ENCODE data around the gene CMTM2. TPM values are rescaled to one million over a fixed set of nuclear protein-coding genes. Genes with fewer than 3 reads are reported as not detected.
"Not testable (repeated sequence)": the region's sequence is repeated elsewhere in the genome, so short reads cannot be mapped to it uniquely, and the experiment has no call there.

The CMTM2 gene
- total RNA-seq, 2 experiments from 2014 or later, result 0.51 TPM; not detected in 1

DNA sequence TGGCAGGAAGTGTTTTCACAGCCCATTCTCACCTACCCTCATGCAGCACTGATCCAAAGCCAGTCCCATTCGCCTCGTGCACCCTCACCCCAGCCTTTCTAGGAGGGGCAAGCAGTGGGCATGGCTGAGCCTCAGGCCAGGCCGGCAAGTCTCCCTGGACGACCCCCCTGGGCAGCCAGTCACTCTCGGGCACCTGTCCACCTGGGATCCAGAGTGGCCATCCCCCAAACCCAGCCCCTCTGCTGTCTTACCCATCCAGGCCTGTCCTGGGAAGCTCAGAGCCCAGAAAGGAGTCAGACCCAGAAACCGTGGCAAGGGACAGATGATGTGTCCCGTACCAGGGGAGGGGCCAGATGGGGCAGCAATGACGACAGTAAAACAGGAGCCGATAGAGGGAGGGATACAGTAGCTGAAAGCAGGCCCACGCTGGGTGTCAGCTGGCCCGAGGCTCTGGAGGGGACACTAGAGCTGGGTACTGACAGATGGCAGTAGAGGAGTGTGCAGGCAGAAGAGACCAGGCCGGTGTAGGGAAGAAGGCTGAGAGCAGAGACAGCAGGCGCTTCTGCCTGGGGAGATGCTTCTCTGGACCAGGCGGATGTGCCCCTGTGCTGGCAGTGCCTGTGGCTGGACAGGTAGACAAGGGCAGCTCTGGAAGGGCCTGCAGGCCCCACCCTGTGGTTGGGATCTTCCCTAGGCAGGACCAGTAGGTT lies 31.0 kb downstream of the CMTM2 start:
- no peak for DNase-seq
- intact Hi-C loops (cut with DNase I, micrococcal nuclease), result no loop called here
- Mint-ChIP-seq H3K4me1 (peaks cover 30% of the 10 kb centered on the region), H3K27me3 (no peaks in the 10 kb centered on the region), H3K4me3 (no peak overlapping the region), H3K9me3 (ENCODE audit: low read depth) (no peaks in the 10 kb centered on the region), H3K27ac (peak overlapping the region; percentile 13), H3K36me3 (ENCODE audit: low read depth) (peaks cover 46% of the 10 kb centered on the region)
- ChIA-PET POLR2A (no interaction called here), CTCF (interaction anchor here (0.5 to 2.5 kb wide), 4 partner anchors 15 to 196 kb away, joined by 3 to 28 read pairs (median 4); no protein-coding TSS in a partner anchor)
- ATAC-seq, result no peak

DNA sequence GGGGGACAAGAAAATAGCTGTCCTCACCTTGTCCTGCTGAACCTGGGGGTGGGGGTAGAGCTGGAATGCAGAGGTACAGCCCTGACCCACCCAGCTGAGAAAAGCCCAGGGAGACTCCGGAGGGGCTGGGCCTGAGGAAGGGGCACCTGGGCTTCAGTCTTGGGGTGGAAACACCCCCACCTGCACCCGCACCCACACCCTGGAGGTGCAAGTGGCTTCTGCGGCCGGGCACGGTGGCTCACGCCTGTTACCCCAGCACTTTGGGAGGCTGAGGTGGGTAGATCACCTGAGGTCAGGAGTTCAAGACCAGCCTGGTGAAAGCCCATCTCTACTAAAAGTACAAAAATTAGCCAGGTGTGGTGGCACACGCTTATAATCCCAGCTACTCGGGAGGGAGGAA lies 32.6 kb downstream of the CMTM2 start:
- CTCF ChIA-PET, result interaction anchor here (1.0 to 1.3 kb wide), 3 partner anchors 49 to 205 kb away, joined by 3 to 4 read pairs (median 4); no protein-coding TSS in a partner anchor
- H3K4me3 Mint-ChIP-seq; DNase-seq; H3K9me3 Mint-ChIP-seq (ENCODE audit: low read depth); ATAC-seq; H3K27me3 Mint-ChIP-seq; H3K27ac Mint-ChIP-seq; POLR2A ChIA-PET; intact Hi-C loops (cut with DNase I, micrococcal nuclease): not testable (repeated sequence)
- Mint-ChIP-seq H3K4me1 (peaks cover 21% of the 10 kb centered on the region), H3K36me3 (ENCODE audit: low read depth) (peaks cover 42% of the 10 kb centered on the region)

DNA sequence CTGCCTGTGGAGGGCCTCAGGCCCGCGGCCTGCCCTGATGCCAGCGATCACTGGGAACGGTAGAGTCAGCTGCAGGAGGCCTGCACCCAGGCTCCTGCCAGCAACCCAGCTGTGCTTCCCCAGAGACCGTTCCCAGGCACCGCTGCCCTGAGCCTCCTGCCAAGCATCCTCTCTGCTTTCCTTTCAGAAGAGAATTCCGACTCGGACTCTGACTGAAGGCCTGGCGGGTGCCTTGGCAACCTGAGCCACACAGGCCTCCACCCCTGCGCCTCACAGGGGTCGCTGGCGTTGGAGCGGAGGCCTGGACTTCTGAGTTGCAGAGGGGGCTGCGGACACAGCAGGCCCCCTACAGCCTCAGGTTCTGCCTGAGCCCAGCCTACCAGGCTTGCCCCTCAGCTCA lies 33.2 kb downstream of the CMTM2 start:
- ATAC-seq (no peak), DNase-seq (no peak)
- peaks cover 42% of the 10 kb centered on the region for H3K36me3 Mint-ChIP-seq (ENCODE audit: low read depth)
- H3K4me3 Mint-ChIP-seq, result no peak overlapping the region
- no peak overlapping the region for H3K27ac Mint-ChIP-seq
- H3K9me3 Mint-ChIP-seq (ENCODE audit: low read depth), result no peaks in the 10 kb centered on the region
- H3K27me3 Mint-ChIP-seq, result no peaks in the 10 kb centered on the region
- POLR2A ChIA-PET, result no interaction called here
- peaks cover 16% of the 10 kb centered on the region for H3K4me1 Mint-ChIP-seq
- CTCF ChIA-PET, result interaction anchor here (1.0 to 1.3 kb wide), 3 partner anchors 49 to 205 kb away, joined by 3 to 4 read pairs (median 4); no protein-coding TSS in a partner anchor
- intact Hi-C loops (cut with DNase I, micrococcal nuclease), result no loop called here

DNA sequence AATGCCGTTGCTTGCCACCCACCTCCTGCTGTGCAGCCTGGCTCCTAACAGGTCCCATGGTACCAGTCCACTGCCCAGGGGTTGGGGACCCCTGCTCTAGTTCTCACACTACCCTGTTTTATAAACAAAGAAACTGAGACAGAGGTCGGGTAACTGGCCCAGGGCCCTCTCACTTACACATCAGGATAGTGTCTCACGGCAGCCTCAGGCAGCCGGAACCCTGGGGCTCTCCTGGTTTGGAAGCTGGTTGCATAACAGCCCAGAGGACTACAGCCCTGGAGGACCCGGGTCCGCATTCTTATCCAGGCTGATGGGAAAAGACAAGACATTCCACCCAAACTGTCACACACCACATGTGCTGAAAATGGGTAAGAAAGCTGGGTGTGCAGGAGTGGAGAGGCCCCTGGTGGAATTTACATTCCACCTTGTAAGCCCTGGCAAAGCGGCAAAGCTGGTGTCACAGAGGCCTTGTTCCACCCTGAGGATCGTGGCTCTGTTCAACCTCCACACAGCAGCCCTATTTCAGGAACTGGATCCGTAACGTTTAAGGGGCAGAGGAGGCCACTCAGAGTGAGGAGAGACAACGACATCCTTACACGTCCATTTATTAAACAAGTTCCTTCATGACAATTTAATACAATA lies 35.0 kb downstream of the CMTM2 start:
- ChIA-PET CTCF (interaction anchor here (1.5 kb wide), 1 partner anchor 207 kb away, joined by 3 read pairs; no protein-coding TSS in a partner anchor), POLR2A (no interaction called here)
- Mint-ChIP-seq H3K4me1 (peaks cover 4% of the 10 kb centered on the region), H3K36me3 (ENCODE audit: low read depth) (peaks cover 28% of the 10 kb centered on the region), H3K27me3 (no peaks in the 10 kb centered on the region), H3K4me3 (no peak overlapping the region), H3K9me3 (ENCODE audit: low read depth) (no peaks in the 10 kb centered on the region), H3K27ac (no peak overlapping the region)
- no peak for DNase-seq
- no peak for ATAC-seq
- intact Hi-C loops (cut with DNase I, micrococcal nuclease), result no loop called here

DNA sequence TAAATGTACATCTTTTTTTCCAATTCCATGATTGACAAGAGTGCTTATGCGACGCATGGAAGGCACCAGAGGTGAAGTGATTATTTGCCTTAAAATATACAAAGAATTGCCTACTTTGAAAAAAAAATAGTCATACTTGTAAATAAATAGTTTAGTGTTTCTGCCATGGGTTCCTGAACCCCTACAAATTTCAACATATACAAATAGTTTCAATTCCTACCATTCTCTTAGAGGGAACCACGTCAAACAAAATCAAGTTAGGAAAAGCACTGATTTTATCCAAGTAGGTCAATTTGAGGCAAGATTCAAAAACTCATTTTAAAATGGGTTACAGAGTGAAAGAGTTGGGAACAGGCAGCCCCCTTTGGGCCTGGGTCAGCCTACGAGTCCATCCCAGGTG lies 36.9 kb downstream of the CMTM2 start:
- Mint-ChIP-seq H3K4me3 (no peak overlapping the region), H3K4me1 (no peaks in the 10 kb centered on the region), H3K9me3 (ENCODE audit: low read depth) (no peaks in the 10 kb centered on the region), H3K27ac (no peak overlapping the region), H3K36me3 (ENCODE audit: low read depth) (peaks cover 13% of the 10 kb centered on the region), H3K27me3 (no peaks in the 10 kb centered on the region)
- no peak for ATAC-seq
- no peak for DNase-seq
- ChIA-PET POLR2A (no interaction called here), CTCF (interaction anchor here (0.6 kb wide), 1 partner anchor 8 kb away, joined by 3 read pairs; no protein-coding TSS in a partner anchor)
- intact Hi-C loops (cut with DNase I, micrococcal nuclease), result no loop called here

DNA sequence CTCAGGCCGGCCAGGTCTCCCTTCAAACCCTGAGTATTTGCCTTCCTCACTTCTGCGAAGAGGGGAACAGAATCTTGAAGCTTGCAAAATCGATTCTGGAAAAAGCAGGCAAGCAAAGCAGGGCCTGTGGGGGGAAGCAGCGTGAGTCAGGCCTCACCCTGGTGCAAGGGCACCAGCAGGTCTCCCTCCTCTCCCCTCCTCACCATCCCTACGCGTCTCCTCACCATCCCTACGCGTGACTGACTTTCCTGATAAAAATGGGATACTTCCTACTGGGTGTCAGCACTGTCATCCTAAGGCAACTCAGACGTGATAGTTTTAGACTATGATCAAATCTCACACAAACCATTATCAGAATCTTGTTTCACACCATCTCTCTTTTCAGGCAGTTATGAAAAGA lies 37.3 kb downstream of the CMTM2 start:
- H3K27ac Mint-ChIP-seq, result no peak overlapping the region
- POLR2A ChIA-PET, result no interaction called here
- no peaks in the 10 kb centered on the region for H3K4me1 Mint-ChIP-seq
- H3K4me3 Mint-ChIP-seq, result no peak overlapping the region
- peaks cover 9% of the 10 kb centered on the region for H3K36me3 Mint-ChIP-seq (ENCODE audit: low read depth)
- intact Hi-C loops (cut with DNase I, micrococcal nuclease), result no loop called here
- H3K9me3 Mint-ChIP-seq (ENCODE audit: low read depth), result no peaks in the 10 kb centered on the region
- DNase-seq, result no peak
- no peak for ATAC-seq
- H3K27me3 Mint-ChIP-seq, result no peaks in the 10 kb centered on the region
- CTCF ChIA-PET, result interaction anchor here (0.6 to 1.3 kb wide), 2 partner anchors 8 to 34 kb away, joined by 3 to 4 read pairs; no protein-coding TSS in a partner anchor

DNA sequence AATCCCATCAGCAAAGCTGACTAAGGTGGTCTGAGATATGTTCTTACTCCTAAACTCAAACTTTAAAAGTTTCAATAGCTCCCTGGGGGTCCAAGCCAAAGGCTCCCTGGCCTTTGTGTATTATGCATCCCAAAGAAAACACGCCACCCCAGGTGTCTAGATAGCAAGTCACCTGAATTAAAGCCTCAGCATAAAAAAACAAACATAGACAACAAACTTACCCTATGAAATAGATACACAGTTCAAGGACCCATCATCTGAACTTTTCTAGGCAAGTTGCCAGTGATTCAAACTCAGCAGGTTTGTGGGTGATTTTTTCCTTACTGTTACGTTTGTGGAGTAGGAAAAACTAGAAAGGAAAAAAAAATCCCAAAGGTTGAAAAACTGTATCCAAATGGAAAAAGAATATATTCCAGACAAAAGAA lies 37.8 kb downstream of the CMTM2 start:
- Mint-ChIP-seq H3K4me1 (no peaks in the 10 kb centered on the region), H3K27ac (no peak overlapping the region), H3K4me3 (no peak overlapping the region), H3K9me3 (ENCODE audit: low read depth) (no peaks in the 10 kb centered on the region), H3K27me3 (no peaks in the 10 kb centered on the region), H3K36me3 (ENCODE audit: low read depth) (peaks cover 5% of the 10 kb centered on the region)
- intact Hi-C loops (cut with DNase I, micrococcal nuclease), result no loop called here
- CTCF ChIA-PET, result interaction anchor here (1.1 to 1.3 kb wide), 2 partner anchors 8 to 34 kb away, joined by 3 to 4 read pairs; no protein-coding TSS in a partner anchor
- ATAC-seq (no peak), DNase-seq (no peak)
- POLR2A ChIA-PET, result no interaction called here

DNA sequence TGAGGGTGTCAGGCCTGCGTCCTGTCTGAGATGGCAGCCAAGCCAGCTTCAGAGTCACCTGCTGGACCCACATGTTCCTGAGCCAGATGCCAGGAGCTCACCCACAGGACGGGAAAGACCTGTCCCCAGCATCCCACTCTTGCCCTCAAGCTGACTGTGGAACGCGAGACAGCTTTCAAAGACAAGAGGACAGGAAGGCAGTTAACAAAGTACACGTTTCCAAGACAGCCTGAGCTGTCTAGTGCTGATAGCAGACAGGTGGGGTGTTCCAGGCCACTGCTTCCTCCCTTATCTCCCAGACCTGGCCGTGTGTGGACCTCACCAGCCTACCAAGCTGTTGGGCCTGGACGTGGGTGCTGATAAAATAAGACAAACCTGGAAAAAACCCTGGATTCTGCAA lies 38.5 kb downstream of the CMTM2 start:
- Mint-ChIP-seq H3K4me3 (no peak overlapping the region), H3K9me3 (ENCODE audit: low read depth) (no peaks in the 10 kb centered on the region), H3K36me3 (ENCODE audit: low read depth) (peaks cover 3% of the 10 kb centered on the region), H3K27ac (no peak overlapping the region), H3K4me1 (no peaks in the 10 kb centered on the region), H3K27me3 (no peaks in the 10 kb centered on the region)
- ATAC-seq, result no peak
- CTCF ChIA-PET, result interaction anchor here (1.1 to 1.3 kb wide), 2 partner anchors 9 to 33 kb away, joined by 3 to 4 read pairs; no protein-coding TSS in a partner anchor
- no peak for DNase-seq
- intact Hi-C loops (cut with DNase I, micrococcal nuclease), result no loop called here
- POLR2A ChIA-PET, result no interaction called here

DNA sequence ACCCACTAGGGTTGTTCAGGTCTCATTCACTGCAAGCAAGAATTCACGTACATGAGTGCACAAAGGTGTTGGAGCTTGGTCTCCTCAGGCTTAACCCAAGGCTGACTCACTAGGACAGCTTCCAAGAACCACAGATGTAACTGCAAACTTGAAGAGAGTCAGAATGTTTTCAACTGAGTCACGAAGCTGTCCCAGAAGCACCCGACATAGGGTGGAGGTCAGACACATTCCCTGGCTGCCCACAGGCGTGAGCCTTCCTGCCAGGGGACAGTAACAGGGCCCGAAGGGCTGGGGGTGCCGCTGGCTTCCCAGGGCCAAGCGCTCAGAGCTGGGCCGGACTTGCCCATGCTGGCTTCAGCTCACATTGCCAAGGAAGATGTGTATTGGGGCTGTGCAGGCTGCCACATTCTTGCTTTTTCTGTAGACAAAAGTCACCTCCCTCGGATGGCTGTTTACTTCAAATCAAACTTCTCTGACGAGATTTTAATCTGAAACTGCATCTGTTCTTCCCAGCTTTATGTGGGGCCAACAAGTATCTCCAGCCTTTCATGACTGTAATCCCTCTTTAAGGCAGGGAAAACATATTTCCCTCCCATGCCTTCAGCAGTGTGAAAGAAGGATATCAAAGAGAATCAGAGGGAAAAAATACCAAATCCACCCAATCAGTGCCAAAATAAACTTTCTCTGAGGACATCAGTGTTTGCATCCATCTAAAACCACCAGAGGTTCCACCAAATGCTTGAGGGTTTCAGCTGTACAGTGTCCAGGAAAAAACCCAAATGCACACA lies 39.5 kb downstream of the CMTM2 start:
- Mint-ChIP-seq H3K27me3 (no peaks in the 10 kb centered on the region), H3K27ac (no peak overlapping the region), H3K4me1 (no peaks in the 10 kb centered on the region), H3K9me3 (ENCODE audit: low read depth) (no peaks in the 10 kb centered on the region), H3K36me3 (ENCODE audit: low read depth) (no peaks in the 10 kb centered on the region), H3K4me3 (no peak overlapping the region)
- ChIA-PET CTCF (no interaction called here), POLR2A (no interaction called here)
- intact Hi-C loops (cut with DNase I, micrococcal nuclease), result no loop called here
- ATAC-seq (peak; percentile 26), DNase-seq (no peak)

DNA sequence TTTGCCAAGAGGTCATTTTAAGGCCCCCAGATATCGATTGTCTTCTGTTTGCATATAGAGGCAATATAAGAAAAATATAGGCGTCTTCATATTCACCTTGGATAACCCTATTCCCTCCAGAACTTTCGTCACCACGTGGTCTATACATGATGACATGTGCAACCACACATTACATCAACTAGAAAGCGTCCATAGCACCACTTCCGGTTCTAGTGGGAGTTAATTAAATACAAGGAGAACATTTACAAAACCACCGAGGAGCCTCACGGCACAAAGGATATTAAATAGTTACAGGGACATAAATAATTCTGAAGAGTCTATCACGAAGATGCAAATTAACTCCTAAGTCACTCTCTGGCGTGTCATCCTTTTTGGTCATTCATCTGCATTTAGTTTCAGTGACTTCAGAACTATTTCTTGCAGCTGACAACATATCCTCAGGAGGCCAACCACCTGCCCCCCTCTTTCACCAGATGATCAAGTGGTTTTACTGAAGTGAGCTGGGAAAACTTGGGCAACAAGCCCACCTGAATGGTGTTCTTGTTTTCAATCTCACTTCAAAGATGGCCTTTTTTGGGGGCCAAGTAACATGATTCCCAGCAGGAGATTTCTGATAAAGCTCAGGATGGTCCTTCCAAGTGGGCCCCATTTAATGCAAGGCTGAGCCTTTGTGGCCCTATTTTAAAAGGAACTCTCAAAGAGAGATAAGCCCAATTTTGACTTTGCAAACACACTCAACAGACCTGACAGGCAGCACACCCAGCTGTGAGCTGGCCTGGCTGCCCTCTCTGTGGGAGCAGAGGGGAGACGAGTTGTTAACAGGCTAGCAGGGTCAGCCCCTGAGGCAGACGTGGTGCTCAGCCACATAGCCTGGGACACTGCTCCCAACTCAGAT lies 40.5 kb downstream of the CMTM2 start:
- POLR2A ChIA-PET, result no interaction called here
- DNase-seq (no peak), ATAC-seq (no peak)
- H3K9me3 Mint-ChIP-seq (ENCODE audit: low read depth), result no peaks in the 10 kb centered on the region
- intact Hi-C loops (cut with DNase I, micrococcal nuclease), result no loop called here
- no peaks in the 10 kb centered on the region for H3K4me1 Mint-ChIP-seq
- no peak overlapping the region for H3K4me3 Mint-ChIP-seq
- H3K27ac Mint-ChIP-seq, result peak overlapping the region; percentile 43
- CTCF ChIA-PET, result interaction anchor here (0.6 to 1.8 kb wide), 4 partner anchors 12 to 211 kb away, joined by 3 to 9 read pairs (median 6); partner anchors contain the start of gene NAE1
- no peaks in the 10 kb centered on the region for H3K36me3 Mint-ChIP-seq (ENCODE audit: low read depth)
- H3K27me3 Mint-ChIP-seq, result no peaks in the 10 kb centered on the region

DNA sequence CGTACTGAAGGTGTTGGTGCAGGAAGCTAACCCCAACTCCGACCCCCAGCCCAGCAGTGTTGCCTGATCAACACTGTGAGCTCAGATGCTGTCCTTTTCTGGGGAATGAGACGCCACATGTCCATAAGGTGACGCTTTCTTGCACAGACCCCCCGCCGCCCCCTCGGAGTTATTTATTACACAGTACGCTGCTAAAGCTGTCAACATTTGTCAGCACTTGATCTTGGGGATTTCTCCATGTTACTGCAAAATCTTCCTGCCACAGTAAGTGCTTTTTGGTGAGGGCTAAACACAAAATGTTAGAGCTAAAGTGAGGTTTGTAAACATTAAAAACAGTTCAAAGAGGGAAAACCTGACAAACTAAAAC lies 41.1 kb downstream of the CMTM2 start:
- no peak overlapping the region for H3K4me3 Mint-ChIP-seq

More for the DNA sequence above, 41.1 kb downstream of the CMTM2 start:
- Mint-ChIP-seq H3K36me3 (ENCODE audit: low read depth) (no peaks in the 10 kb centered on the region), H3K27me3 (no peaks in the 10 kb centered on the region), H3K9me3 (ENCODE audit: low read depth) (no peaks in the 10 kb centered on the region), H3K27ac (no peak overlapping the region), H3K4me1 (no peaks in the 10 kb centered on the region)
- no peak for ATAC-seq
- POLR2A ChIA-PET, result no interaction called here
- CTCF ChIA-PET, result interaction anchor here (0.6 to 1.8 kb wide), 5 partner anchors 12 to 210 kb away, joined by 3 to 9 read pairs (median 3); partner anchors contain the start of gene NAE1
- DNase-seq, result no peak
- intact Hi-C loops (cut with DNase I, micrococcal nuclease), result no loop called here
